Astrocyte (in vitro differentiated cells and primary cell): ENCODE measurements around the gene NFATC3.

ENCODE experiments used
- EZH2 ChIP-seq: IDR thresholded peaks from 2 replicates; pipeline ENCODE4 v1.6.1; 2012; ENCODE audit warnings: mild to moderate bottlenecking, low read length, inconsistent platforms; ENCODE audit not compliant: insufficient read depth
- TF ChIP-seq, protein P1 (sequence below): IDR thresholded peaks from 2 replicates; pipeline ENCODE4 v1.5.1; 2011; ENCODE audit warnings: low read depth, mild to moderate bottlenecking, inconsistent platforms, low read length, moderate library complexity; ENCODE audit not compliant: insufficient read depth

- TF ChIP-seq, protein P1, sequence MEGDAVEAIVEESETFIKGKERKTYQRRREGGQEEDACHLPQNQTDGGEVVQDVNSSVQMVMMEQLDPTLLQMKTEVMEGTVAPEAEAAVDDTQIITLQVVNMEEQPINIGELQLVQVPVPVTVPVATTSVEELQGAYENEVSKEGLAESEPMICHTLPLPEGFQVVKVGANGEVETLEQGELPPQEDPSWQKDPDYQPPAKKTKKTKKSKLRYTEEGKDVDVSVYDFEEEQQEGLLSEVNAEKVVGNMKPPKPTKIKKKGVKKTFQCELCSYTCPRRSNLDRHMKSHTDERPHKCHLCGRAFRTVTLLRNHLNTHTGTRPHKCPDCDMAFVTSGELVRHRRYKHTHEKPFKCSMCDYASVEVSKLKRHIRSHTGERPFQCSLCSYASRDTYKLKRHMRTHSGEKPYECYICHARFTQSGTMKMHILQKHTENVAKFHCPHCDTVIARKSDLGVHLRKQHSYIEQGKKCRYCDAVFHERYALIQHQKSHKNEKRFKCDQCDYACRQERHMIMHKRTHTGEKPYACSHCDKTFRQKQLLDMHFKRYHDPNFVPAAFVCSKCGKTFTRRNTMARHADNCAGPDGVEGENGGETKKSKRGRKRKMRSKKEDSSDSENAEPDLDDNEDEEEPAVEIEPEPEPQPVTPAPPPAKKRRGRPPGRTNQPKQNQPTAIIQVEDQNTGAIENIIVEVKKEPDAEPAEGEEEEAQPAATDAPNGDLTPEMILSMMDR, result no peak
- no peak for TF ChIP-seq EZH2
Observed at GRCh38 chr16:68247400-68247799, 162.2 kb downstream of the NFATC3 start.
